Cardiac muscle cell (in vitro differentiated cells and primary cell): Measurements from ENCODE around the gene DSC2. TPM values are rescaled to one million over a fixed set of nuclear protein-coding genes. Genes with fewer than 3 reads are reported as not detected.

Experiments
- DNase-seq, 2 donors: peaks; one replicate each; pipeline versions ENCODE4 v3.0.0 to v3.0.0-alpha.2; 2010 to 2017; ENCODE audit warnings: low read depth in 1 of 2, low spot score in 1 of 2
- H3K27ac ChIP-seq: fragments of 200-600 bp; sonication (generic); 2 replicates; pipeline ENCODE4 v1.5.1; 2016
- H3K27me3 ChIP-seq: fragments of 200-600 bp; sonication (generic); 2 replicates; pipeline ENCODE4 v1.6.0; 2016; ENCODE audit warnings: control low read depth
- H3K36me3 ChIP-seq: fragments of 200-600 bp; sonication (generic); 2 replicates; pipeline ENCODE4 v1.5.1; 2016; ENCODE audit warnings: control low read depth
- H3K4me1 ChIP-seq: fragments of 200-600 bp; sonication (generic); 2 replicates; pipeline ENCODE4 v1.8.1; 2017; ENCODE audit warnings: low read depth, mild to moderate bottlenecking, mixed run types
- H3K4me3 ChIP-seq: fragments of 200-600 bp; sonication (generic); 2 replicates; pipeline ENCODE4 v1.5.1; 2016; ENCODE audit warnings: mild to moderate bottlenecking
- H3K9me3 ChIP-seq: fragments of 200-600 bp; sonication (generic); 2 replicates; pipeline ENCODE4 v1.5.1; 2017; ENCODE audit warnings: low read depth, mild to moderate bottlenecking, control low read depth
- polyA plus RNA-seq: library from polyadenylated mRNA; unstranded; fragments of >200 nt; fragmentation: Nextera tagmentation; extraction: Ambion mirVana; gene quantifications from 2 replicates; pipeline ENCODE4 v1.2.1, GENCODE V29; 2016
- total RNA-seq: library from RNA; depleted of rRNA; stranded (reverse); fragments of >200 nt; gene quantifications from 2 replicates; pipeline ENCODE4 v1.2.3, GENCODE V29; 2016
- TF ChIP-seq, protein P1 (sequence below): IDR thresholded peaks from 2 replicates; pipeline ENCODE4 v1.5.1; 2012; ENCODE audit warnings: low read depth, mild to moderate bottlenecking, low read length

Gene DSC2
- total and polyA plus RNA-seq, 2 experiments from 2014 or later, result 15.9 to 19.0 TPM

- Histone ChIP-seq H3K27ac (no peak overlapping the region), H3K9me3 (no peaks in the 10 kb centered on the region), H3K36me3 (no peaks in the 10 kb centered on the region), H3K4me3 (no peak overlapping the region), H3K27me3 (no peaks in the 10 kb centered on the region), H3K4me1 (no peaks in the 10 kb centered on the region)
- no peak for DNase-seq
- TF ChIP-seq, protein P1, sequence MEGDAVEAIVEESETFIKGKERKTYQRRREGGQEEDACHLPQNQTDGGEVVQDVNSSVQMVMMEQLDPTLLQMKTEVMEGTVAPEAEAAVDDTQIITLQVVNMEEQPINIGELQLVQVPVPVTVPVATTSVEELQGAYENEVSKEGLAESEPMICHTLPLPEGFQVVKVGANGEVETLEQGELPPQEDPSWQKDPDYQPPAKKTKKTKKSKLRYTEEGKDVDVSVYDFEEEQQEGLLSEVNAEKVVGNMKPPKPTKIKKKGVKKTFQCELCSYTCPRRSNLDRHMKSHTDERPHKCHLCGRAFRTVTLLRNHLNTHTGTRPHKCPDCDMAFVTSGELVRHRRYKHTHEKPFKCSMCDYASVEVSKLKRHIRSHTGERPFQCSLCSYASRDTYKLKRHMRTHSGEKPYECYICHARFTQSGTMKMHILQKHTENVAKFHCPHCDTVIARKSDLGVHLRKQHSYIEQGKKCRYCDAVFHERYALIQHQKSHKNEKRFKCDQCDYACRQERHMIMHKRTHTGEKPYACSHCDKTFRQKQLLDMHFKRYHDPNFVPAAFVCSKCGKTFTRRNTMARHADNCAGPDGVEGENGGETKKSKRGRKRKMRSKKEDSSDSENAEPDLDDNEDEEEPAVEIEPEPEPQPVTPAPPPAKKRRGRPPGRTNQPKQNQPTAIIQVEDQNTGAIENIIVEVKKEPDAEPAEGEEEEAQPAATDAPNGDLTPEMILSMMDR, result no peak
Measured at GRCh38 chr18:31116853-31117595, 14.8 kb upstream of the DSC2 start.

GRCh38 chr18:31112804-31113203 lies 10.6 kb upstream of the DSC2 start:
- Histone ChIP-seq H3K9me3 (no peaks in the 10 kb centered on the region), H3K4me3 (no peak overlapping the region), H3K27me3 (no peaks in the 10 kb centered on the region), H3K36me3 (no peaks in the 10 kb centered on the region), H3K27ac (no peak overlapping the region), H3K4me1 (no peaks in the 10 kb centered on the region)
- no peak for DNase-seq
- TF ChIP-seq, protein P1, result no peak

DNA sequence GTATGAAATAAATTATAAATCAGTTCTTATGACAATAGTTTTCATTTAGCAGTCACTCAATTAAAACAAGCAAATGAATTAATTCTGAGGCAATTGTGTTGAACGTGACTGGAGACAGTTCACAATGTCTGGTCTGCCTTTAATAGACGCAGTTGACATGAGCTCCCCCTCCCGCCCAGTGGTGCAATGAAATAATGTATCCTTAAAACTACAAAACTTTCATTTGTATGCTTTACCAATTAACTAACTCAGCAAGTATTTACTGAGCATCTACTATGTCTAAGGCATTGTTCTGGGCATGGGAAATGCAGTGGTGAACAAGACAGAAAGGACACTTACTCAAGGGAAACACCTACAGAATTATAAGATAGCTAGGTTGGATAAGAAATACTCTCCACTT lies 3.5 kb upstream of the DSC2 start:
- DNase-seq, result no peak
- Histone ChIP-seq H3K27ac (no peak overlapping the region), H3K36me3 (no peaks in the 10 kb centered on the region), H3K27me3 (no peaks in the 10 kb centered on the region), H3K4me1 (peaks cover 7% of the 10 kb centered on the region), H3K4me3 (no peak overlapping the region), H3K9me3 (no peaks in the 10 kb centered on the region)
- TF ChIP-seq, protein P1, result no peak

- Histone ChIP-seq H3K27me3 (no peaks in the 10 kb centered on the region), H3K4me3 (no peak overlapping the region), H3K27ac (no peak overlapping the region), H3K4me1 (peaks cover 14% of the 10 kb centered on the region), H3K9me3 (no peaks in the 10 kb centered on the region), H3K36me3 (no peaks in the 10 kb centered on the region)
- DNase-seq, result no peak
- TF ChIP-seq, protein P1, result no peak
Measured at GRCh38 chr18:31104444-31104843, 2.2 kb upstream of the DSC2 start.

DNA sequence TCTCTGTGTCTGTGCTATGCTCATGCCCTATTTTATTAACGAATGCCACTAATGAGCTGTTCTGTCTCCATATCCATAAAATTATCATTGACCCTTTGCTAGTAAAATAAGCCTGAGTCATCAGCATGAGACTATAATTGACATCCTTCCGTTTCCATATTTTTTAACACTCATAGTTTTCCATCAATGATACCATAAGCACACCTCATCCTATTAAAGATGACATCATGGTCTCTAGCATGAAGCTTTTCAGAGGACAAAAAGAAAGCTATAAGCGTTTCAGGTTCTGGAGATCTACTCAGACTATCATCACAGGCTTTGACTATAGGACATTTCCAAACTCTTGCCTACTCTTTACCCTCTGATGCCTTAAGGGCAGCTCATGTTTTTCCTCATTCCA lies 1.2 kb upstream of the DSC2 start:
- Histone ChIP-seq H3K36me3 (no peaks in the 10 kb centered on the region), H3K4me3 (no peak overlapping the region)
- TF ChIP-seq, protein P1, result no peak

More for the DNA sequence above, 1.2 kb upstream of the DSC2 start:
- no peaks in the 10 kb centered on the region for H3K27me3 ChIP-seq
- DNase-seq, result no peak
- H3K27ac ChIP-seq, result no peak overlapping the region
- H3K4me1 ChIP-seq, result peaks cover 16% of the 10 kb centered on the region
- no peaks in the 10 kb centered on the region for H3K9me3 ChIP-seq
